ENCODE results near the gene AGAP9. TPM values are rescaled to one million over a fixed set of nuclear protein-coding genes. Genes with fewer than 3 reads are reported as not detected.
"Not testable (repeated sequence)": the region's sequence is repeated elsewhere in the genome, so short reads cannot be mapped to it uniquely, and the experiment has no call there.

Gene AGAP9
- total RNA-seq (1 to 10 TPM; 1.1 to 2.7 (median 1.8) TPM), polyA plus RNA-seq (1 to 10 TPM in 2 of 3 donors, under 1 TPM in 1; 0.82 to 2.3 (median 1.7) TPM)
- long read RNA-seq, donor 1, result 0 reads
- long read RNA-seq, donor 2, result 0 reads

- H3K27ac ChIP-seq; DNase-seq; H3K9me3 ChIP-seq; intact Hi-C loops (cut with DNase I); H3K4me3 ChIP-seq; H3K27me3 ChIP-seq (ENCODE audit: insufficient read depth in 3 of 3, low read length in 2 of 3); ATAC-seq; H3K4me1 ChIP-seq; H3K36me3 ChIP-seq (ENCODE audit: insufficient read depth in 1 of 2, low read depth in 1 of 2): not testable (repeated sequence)
- WGBS, 3 donors, result no CpG with 5 or more reads among the region's 20 CpGs
Observed at GRCh38 chr10:47523475-47523874, at the start of gene AGAP9. Gene AGAP9 (minus strand): TSS chr10:47523638. CDS start chr10:47523526, 112 bp downstream.

- intact Hi-C loops (cut with DNase I); H3K4me1 ChIP-seq; ATAC-seq; H3K36me3 ChIP-seq (ENCODE audit: insufficient read depth in 1 of 2, low read depth in 1 of 2); H3K27ac ChIP-seq; DNase-seq; H3K4me3 ChIP-seq; H3K27me3 ChIP-seq (ENCODE audit: insufficient read depth in 3 of 3, low read length in 2 of 3); H3K9me3 ChIP-seq: not testable (repeated sequence)
- 86 to 87% (median 87%) methylated on average over 4 to 6 of the region's 9 CpGs for WGBS, 3 donors
Observed at GRCh38 chr10:47571138-47571912, 47.9 kb upstream of the AGAP9 start.

DNA sequence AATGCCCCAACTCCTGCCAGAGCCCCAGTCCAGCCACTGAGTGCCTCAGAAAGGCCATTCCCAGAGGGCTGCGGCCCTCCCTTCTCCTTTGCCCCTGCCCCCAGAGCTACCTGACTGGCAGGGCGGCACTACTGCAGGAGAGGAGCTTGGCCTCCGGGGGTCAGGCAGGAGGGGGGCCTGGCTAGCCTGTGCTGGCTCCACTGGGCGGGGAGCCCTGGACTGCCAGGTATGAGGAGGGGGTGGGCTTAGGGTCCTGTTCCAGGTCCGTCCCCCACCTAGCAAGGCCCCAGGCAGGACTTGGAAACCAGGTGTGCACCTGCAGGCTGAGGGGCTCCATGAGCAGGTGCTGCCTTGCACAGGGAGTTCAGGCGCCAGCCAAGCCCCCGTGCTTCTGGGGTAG is 43.3 kb upstream of the AGAP9 start:
- intact Hi-C loops (cut with DNase I); ATAC-seq: not testable (repeated sequence)
- WGBS, 3 donors, result 81% methylated on average over 3 of the region's 7 CpGs; no CpG with 5 or more reads in 2 of the 3 donors

GRCh38 chr10:47566108-47566699 is 42.8 kb upstream of the AGAP9 start:
- H3K9me3 ChIP-seq; H3K36me3 ChIP-seq (ENCODE audit: insufficient read depth in 1 of 2, low read depth in 1 of 2); H3K4me1 ChIP-seq; intact Hi-C loops (cut with DNase I); ATAC-seq; DNase-seq; H3K27ac ChIP-seq; H3K27me3 ChIP-seq (ENCODE audit: insufficient read depth in 3 of 3, low read length in 2 of 3); H3K4me3 ChIP-seq: not testable (repeated sequence)
- 68 to 77% (median 71%) methylated on average over 11 to 14 of the region's 18 CpGs for WGBS, 3 donors

More for the DNA sequence above, 43.3 kb upstream of the AGAP9 start:
- not testable (repeated sequence) for H3K27me3 ChIP-seq (ENCODE audit: insufficient read depth in 3 of 3, low read length in 2 of 3); H3K27ac ChIP-seq; H3K4me1 ChIP-seq; DNase-seq; H3K9me3 ChIP-seq; H3K36me3 ChIP-seq (ENCODE audit: insufficient read depth in 1 of 2, low read depth in 1 of 2); H3K4me3 ChIP-seq

DNA sequence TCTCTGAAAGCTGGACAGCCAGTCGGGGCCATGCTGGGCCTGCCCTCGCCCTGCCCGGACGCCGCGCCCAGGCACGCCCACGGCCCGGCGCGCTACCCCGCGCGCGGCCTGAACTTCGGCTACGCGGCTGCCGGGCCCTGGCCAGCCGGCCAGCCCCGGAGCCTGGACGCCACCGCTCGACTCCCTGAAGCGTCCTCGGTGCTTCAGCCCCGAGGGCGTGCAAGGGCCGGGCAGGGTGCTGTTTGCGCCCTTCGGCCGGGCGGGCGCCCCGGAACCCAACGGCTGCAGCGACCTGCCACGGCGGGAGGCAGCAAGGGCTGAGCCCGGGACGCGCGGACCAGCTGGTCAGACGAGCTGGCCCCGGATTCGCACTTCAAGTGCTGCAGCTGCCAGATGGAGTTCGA is 42.1 kb upstream of the AGAP9 start:
- DNase-seq; H3K27me3 ChIP-seq (ENCODE audit: insufficient read depth in 3 of 3, low read length in 2 of 3); H3K4me1 ChIP-seq; H3K36me3 ChIP-seq (ENCODE audit: insufficient read depth in 1 of 2, low read depth in 1 of 2); ATAC-seq; H3K9me3 ChIP-seq; H3K4me3 ChIP-seq; H3K27ac ChIP-seq; intact Hi-C loops (cut with DNase I): not testable (repeated sequence)
- WGBS, 3 donors, result 81 to 89% (median 82%) methylated on average over 26 to 47 of the region's 47 CpGs

GRCh38 chr10:47564953-47565352 is 41.5 kb upstream of the AGAP9 start:
- ATAC-seq; H3K4me3 ChIP-seq; DNase-seq; H3K27me3 ChIP-seq (ENCODE audit: insufficient read depth in 3 of 3, low read length in 2 of 3); H3K27ac ChIP-seq; intact Hi-C loops (cut with DNase I); H3K4me1 ChIP-seq; H3K36me3 ChIP-seq (ENCODE audit: insufficient read depth in 1 of 2, low read depth in 1 of 2); H3K9me3 ChIP-seq: not testable (repeated sequence)
- WGBS, 3 donors, result 95 to 97% (median 97%) methylated on average over 8 to 17 of the region's 27 CpGs

DNA sequence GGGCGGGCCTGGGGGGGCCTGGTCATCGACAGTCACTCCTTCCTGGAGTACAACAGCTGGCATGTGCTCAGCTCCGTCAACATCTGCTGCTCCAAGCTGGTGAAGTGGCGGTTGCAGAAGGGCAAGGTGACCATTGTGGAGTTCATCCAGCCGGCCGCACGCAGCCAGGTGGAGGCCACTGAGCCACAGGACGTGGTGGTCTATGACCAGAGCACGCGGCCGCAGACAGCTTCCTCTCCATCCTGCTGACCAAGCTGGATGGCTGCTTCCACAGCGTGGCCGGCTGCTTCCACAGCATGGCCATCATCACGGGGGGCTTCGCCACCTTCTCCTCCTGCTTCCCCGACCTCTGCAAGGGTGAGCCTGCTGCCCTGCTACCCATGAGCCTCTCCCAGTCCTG is 40.9 kb upstream of the AGAP9 start:
- ATAC-seq; H3K27me3 ChIP-seq (ENCODE audit: insufficient read depth in 3 of 3, low read length in 2 of 3); DNase-seq; H3K36me3 ChIP-seq (ENCODE audit: insufficient read depth in 1 of 2, low read depth in 1 of 2); intact Hi-C loops (cut with DNase I); H3K9me3 ChIP-seq; H3K4me3 ChIP-seq; H3K27ac ChIP-seq; H3K4me1 ChIP-seq: not testable (repeated sequence)
- WGBS, 3 donors, result 87 to 100% (median 89%) methylated on average over 3 to 5 of the region's 16 CpGs

DNA sequence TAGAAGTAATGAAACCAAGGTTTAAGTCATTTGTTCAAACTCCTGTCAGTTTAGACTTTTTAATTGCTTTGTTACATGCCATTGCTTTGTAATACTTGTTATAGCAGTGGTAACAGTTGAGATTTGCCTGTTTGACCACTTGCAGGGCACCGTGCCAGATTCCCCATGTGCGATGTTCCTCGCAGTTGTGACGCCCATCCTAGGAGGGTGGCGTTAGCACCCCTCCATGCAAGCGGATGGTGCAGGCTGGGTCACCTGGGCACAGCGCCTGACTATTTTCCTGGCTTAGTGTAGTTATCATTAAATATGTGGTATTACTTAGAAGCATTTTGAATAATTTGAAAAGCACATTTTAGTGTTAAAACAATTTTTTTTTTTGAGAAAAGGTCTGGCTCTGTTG is 37.0 kb upstream of the AGAP9 start:
- peak in 1 of 2 donors; percentile 11 for DNase-seq
- H3K27me3 ChIP-seq (ENCODE audit: insufficient read depth in 3 of 3, low read length in 2 of 3); ATAC-seq; H3K9me3 ChIP-seq; H3K27ac ChIP-seq; intact Hi-C loops (cut with DNase I); H3K4me1 ChIP-seq; H3K4me3 ChIP-seq; H3K36me3 ChIP-seq (ENCODE audit: insufficient read depth in 1 of 2, low read depth in 1 of 2): not testable (repeated sequence)
- WGBS, 3 donors, result 42 to 47% (median 45%) methylated on average over 7 of the region's 7 CpGs

DNA sequence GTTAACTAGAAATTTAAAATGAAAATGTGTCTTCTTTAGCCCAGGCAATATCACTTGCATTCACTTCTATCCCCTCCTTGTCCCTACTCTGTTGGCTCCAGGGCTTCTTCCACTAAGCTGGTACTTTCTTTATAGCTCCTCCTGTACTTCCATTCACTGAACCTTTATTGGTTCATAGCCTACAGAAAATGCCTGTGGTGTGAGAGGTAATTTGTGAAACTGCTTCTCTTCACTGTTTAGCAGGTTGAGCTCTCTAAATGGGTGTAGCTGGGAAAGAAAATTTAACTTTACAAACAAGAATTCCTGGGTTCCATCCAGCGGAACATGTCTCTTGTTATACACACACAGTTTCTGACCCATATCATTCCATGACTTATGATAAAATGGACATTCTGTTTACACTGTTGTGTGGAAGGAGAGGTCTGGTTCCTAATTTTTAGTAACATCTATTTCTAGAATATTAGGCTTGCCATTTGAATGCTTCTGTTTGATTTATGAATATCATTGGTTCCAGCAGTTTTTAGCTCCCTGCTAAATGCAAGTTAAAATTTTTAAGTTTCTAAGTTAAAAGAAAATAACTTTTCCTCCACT is 36.4 kb upstream of the AGAP9 start:
- 100% methylated on average over 1 of the region's 1 CpG for WGBS, 3 donors
- ATAC-seq; intact Hi-C loops (cut with DNase I): not testable (repeated sequence)

DNA sequence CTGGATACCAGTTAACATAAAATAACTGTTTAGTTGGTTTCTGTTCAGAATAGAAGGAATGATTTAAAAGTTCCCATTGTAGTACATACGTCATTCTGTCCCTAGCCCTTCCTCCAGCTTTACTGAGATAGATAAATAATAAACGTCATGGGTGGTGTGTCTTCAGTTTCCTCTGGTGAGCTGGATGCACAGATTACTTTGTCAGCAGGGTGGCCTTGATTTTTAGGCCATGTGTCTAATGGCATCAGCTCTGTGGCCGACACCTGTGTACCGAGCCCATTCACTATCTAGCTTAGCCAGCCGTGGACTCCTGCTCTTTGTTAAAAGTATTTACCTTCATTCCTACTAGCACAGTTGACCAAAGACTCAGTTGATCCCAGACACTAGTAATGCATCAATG is 34.7 kb upstream of the AGAP9 start:
- H3K4me3 ChIP-seq; H3K36me3 ChIP-seq (ENCODE audit: insufficient read depth in 1 of 2, low read depth in 1 of 2); intact Hi-C loops (cut with DNase I); H3K27me3 ChIP-seq (ENCODE audit: insufficient read depth in 3 of 3, low read length in 2 of 3); H3K9me3 ChIP-seq; H3K4me1 ChIP-seq; H3K27ac ChIP-seq; DNase-seq; ATAC-seq: not testable (repeated sequence)
- WGBS, 3 donors, result 77 to 81% (median 77%) methylated on average over 5 of the region's 5 CpGs

More for the DNA sequence above, 36.4 kb upstream of the AGAP9 start:
- not testable (repeated sequence) for H3K4me3 ChIP-seq; H3K27ac ChIP-seq; H3K9me3 ChIP-seq; H3K36me3 ChIP-seq (ENCODE audit: insufficient read depth in 1 of 2, low read depth in 1 of 2); H3K27me3 ChIP-seq (ENCODE audit: insufficient read depth in 3 of 3, low read length in 2 of 3); H3K4me1 ChIP-seq; DNase-seq

GRCh38 chr10:47557616-47558015 is 34.2 kb upstream of the AGAP9 start:
- ATAC-seq; intact Hi-C loops (cut with DNase I); H3K9me3 ChIP-seq; H3K4me1 ChIP-seq; H3K27ac ChIP-seq; DNase-seq; H3K27me3 ChIP-seq (ENCODE audit: insufficient read depth in 3 of 3, low read length in 2 of 3); H3K36me3 ChIP-seq (ENCODE audit: insufficient read depth in 1 of 2, low read depth in 1 of 2); H3K4me3 ChIP-seq: not testable (repeated sequence)

All from psoas muscle (tissue), 8 donors.